T-helper 2 cell treated with Interferon-gamma antibody and Interleukin-4, amounts not matched to agents 100 ng/mL and 5 ng/mL, for 36 hours (primary cell): ENCODE data around the gene CAMTA1. TPM values are rescaled to one million over a fixed set of nuclear protein-coding genes. Genes with fewer than 3 reads are reported as not detected.
"Not testable (repeated sequence)": the region's sequence is repeated elsewhere in the genome, so short reads cannot be mapped to it uniquely, and the experiment has no call there.

Experiments used
- intact Hi-C: fragments of 100-400 bp; cut with micrococcal nuclease; formaldehyde crosslinking; loops from one replicate; pipeline ENCODE4 v1.15.1; 2023
- total RNA-seq: library from RNA; stranded (reverse); gene quantifications from 2 replicates; pipeline ENCODE4 v1.2.3, GENCODE V29; 2022

CAMTA1 gene
- total RNA-seq, 1 donor from 2014 or later: 40.7 TPM

- intact Hi-C loops: no loop called here
Measured at GRCh38 chr1:7298749-7299151, 513.5 kb downstream of the CAMTA1 start.

GRCh38 chr1:7299329-7299799 is 514.1 kb downstream of the CAMTA1 start:
- intact Hi-C loops: no loop called here

- intact Hi-C loops: no loop called here
Measured at GRCh38 chr1:7299994-7300393, 514.7 kb downstream of the CAMTA1 start.

- intact Hi-C loops: no loop called here
Measured at GRCh38 chr1:7300893-7301663, 515.8 kb downstream of the CAMTA1 start.

GRCh38 chr1:7301664-7301981 is 516.4 kb downstream of the CAMTA1 start:
- intact Hi-C loops: no loop called here

- intact Hi-C loops: no loop called here
Measured at GRCh38 chr1:7302126-7302525, 516.9 kb downstream of the CAMTA1 start.

- intact Hi-C loops: no loop called here
Measured at GRCh38 chr1:7302873-7303272, 517.6 kb downstream of the CAMTA1 start.

GRCh38 chr1:7303554-7304317 is 518.5 kb downstream of the CAMTA1 start:
- intact Hi-C loops: no loop called here

- intact Hi-C loops: no loop called here
Measured at GRCh38 chr1:7313081-7313546, 527.9 kb downstream of the CAMTA1 start.

- intact Hi-C loops: no loop called here
Measured at GRCh38 chr1:7313826-7314225, 528.6 kb downstream of the CAMTA1 start.

- intact Hi-C loops: no loop called here
Measured at GRCh38 chr1:7315316-7315715, 530.1 kb downstream of the CAMTA1 start.

- intact Hi-C loops: no loop called here
Measured at GRCh38 chr1:7315946-7316345, 530.7 kb downstream of the CAMTA1 start.

GRCh38 chr1:7317888-7318287 is 532.6 kb downstream of the CAMTA1 start:
- intact Hi-C loops: no loop called here

GRCh38 chr1:7319196-7319595 is 533.9 kb downstream of the CAMTA1 start:
- intact Hi-C loops: no loop called here

GRCh38 chr1:7320661-7321060 is 535.4 kb downstream of the CAMTA1 start:
- intact Hi-C loops: no loop called here

- intact Hi-C loops: no loop called here
Measured at GRCh38 chr1:7322283-7322785, 537.1 kb downstream of the CAMTA1 start.

- intact Hi-C loops: no loop called here
Measured at GRCh38 chr1:7322912-7323311, 537.7 kb downstream of the CAMTA1 start.

GRCh38 chr1:7325254-7325653 is 540.0 kb downstream of the CAMTA1 start:
- intact Hi-C loops: no loop called here

- intact Hi-C loops: no loop called here
Measured at GRCh38 chr1:7326366-7326765, 541.1 kb downstream of the CAMTA1 start.

GRCh38 chr1:7327849-7328248 is 542.6 kb downstream of the CAMTA1 start:
- intact Hi-C loops: no loop called here

- intact Hi-C loops: no loop called here
Measured at GRCh38 chr1:7329868-7330615, 544.8 kb downstream of the CAMTA1 start.

- intact Hi-C loops: not testable (repeated sequence)
Measured at GRCh38 chr1:7330726-7331125, 545.5 kb downstream of the CAMTA1 start.
